Renal pelvis (tissue), 4 donors: ENCODE results near the gene TMEM127. TPM values are rescaled to one million over a fixed set of nuclear protein-coding genes. Genes with fewer than 3 reads are reported as not detected.
"Not testable (repeated sequence)": the region's sequence is repeated elsewhere in the genome, so short reads cannot be mapped to it uniquely, and the experiment has no call there.

Experiments
- DNase-seq: peaks from one replicate; pipeline ENCODE4 v3.0.0-alpha.2; 2013
- polyA plus RNA-seq, 3 donors: library from polyadenylated mRNA; unstranded; fragments of 120-200 nt; gene quantifications; one replicate each; pipeline ENCODE4 v1.2.1, GENCODE V29; 2013; ENCODE audit not compliant: insufficient read length in 3 of 3

Gene TMEM127
- polyA plus RNA-seq, 3 donors, result 44.8 to 48.3 (median 45.2) TPM

GRCh38 chr2:96245609-96246390 lies 20.0 kb downstream of the TMEM127 start:
- DNase-seq, result no peak

- no peak for DNase-seq
Measured at GRCh38 chr2:96243843-96244242, 22.0 kb downstream of the TMEM127 start.

- DNase-seq, result no peak
Measured at GRCh38 chr2:96241900-96242611, 23.7 kb downstream of the TMEM127 start.

DNA sequence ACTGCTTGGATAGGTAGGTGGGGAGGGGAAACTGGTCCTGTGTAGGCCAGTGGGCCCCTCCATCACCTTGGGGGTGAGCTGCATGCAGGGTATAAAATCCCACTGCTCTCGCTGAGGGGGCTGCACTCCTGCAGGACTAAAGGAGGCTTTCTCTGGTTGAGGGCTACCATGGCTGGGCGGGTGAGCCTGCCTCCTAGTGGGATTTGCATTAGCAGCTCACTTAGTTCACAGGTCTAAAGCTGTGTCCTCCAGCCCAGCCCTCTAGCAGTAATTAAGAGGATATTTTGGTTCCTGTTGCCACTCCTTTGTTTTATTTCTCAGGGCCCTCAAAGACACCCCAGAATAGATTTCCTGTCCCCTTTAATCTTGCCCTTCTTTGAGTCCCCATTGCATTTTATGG lies 24.6 kb downstream of the TMEM127 start:
- DNase-seq, result no peak

DNA sequence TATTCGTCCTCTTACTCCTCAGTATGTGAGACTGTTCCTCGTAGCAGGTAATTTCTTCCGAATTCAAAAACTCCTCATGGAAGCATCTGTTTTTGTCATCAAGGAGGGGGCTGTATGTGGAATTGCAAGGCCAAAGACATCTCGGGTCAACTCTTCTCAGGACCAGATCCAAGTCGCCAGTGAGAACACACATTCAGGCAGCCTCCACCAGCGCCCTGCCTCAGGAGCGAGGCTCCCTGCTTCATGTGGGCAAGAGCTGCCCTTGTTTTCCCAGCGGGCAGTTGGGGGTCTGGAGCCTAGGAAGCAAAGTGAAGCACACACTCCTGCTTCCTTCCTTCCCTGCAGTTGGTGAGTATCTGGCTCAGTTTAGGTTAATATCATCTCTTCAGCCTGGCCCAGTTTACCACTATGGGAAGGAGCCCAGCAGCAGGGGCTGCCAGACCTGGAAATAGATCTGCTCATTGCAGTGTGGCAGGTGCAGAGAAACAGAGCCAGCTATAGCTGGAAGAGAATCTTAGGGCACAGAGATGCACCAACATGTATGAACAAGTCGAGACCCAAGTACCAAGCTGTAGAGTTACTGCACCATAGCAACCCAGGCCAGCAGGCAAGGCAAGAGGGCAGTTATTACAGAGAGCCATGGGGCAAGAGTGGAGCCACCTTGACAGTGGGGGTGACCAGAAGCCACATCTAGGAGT lies 25.3 kb downstream of the TMEM127 start:
- no peak for DNase-seq

DNA sequence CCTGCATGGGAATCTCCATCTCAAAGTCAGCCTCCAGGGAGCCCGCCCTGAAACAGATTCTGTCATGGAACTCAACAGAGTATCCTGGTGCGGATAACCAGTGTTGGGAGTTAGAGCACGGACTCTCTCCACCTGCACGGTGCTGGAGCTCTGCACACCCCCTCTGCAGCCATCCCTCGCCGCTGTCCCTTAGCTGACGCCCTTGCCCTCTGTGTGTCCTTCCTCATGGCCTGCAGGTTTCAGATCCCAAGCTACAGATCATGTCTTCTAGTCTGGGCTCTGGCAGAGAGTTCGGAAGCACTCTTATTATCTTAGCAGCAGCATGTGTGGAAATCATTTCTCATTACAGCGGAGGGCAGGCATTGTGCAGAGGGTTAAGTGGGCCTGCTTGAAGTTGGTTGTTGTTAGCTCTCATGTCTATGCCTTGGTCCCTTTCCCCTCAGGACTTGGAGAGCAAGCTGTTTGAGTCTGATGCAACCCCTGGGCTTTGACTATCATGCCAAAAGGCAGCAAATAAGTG lies 26.0 kb downstream of the TMEM127 start:
- no peak for DNase-seq

GRCh38 chr2:96239091-96239490 lies 26.7 kb downstream of the TMEM127 start:
- no peak for DNase-seq

DNA sequence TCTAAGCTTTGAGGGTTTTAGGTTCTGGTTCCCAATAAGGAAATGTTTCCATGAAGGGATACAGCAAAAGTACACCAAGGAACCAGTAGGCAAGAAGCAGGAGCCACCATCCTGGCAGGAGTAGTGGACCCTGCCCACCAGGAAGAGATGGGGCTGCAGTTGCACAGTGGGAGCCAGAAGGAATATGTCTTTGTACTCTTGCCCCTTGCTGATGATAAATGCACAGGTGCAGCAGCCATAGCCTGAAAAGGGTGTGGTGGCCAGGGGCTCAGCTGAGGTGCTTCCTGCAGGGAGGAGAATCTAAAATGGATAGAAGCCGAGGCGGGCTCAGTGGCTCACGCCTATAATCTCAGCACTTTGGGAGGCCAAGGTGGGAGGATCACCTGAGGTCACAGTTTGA lies 27.5 kb downstream of the TMEM127 start:
- no peak for DNase-seq

- no peak for DNase-seq
Measured at GRCh38 chr2:96236882-96237281, 28.9 kb downstream of the TMEM127 start.

DNA sequence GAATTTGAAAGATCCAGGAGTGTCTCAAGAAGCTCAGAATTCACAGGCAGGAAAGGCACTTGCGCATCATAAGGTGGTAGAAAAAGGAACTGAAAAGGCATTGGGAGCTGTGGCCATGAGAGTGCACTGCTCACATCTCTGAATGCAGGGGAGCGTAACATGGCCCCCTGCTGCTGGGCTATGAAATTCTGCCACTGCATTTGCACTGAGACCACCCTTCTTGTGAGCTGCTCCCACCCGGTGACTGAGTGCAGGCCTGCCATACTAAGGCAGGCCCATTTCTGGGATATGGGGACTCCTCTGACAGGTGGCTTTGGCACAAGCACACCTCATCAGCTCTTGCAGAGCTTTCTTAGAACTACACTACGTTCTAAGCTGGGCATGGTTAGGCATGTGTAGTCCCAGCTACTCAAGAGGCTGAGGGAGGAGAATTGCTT lies 31.9 kb downstream of the TMEM127 start:
- DNase-seq, result no peak

DNA sequence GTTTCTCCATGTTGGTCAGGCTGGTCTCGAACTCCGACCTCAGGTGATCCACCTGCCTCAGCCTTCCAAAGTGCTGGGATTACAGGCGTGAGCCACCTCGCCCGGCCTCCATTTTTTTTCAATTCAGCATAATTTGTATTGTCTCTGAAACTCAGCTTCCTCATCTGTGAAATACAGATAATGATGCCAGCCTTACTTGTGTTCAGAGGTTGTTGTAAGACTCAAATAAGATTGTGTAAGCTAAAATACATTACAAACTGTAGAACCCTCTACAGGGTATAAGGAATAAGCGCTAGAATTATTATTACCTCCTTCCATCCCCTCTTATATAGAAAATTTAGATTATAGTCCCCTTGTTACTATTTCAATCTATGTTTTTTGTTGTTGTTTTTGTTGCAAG lies 32.4 kb downstream of the TMEM127 start:
- no peak for DNase-seq

GRCh38 chr2:96231316-96231715 lies 34.5 kb downstream of the TMEM127 start:
- DNase-seq, result no peak

DNA sequence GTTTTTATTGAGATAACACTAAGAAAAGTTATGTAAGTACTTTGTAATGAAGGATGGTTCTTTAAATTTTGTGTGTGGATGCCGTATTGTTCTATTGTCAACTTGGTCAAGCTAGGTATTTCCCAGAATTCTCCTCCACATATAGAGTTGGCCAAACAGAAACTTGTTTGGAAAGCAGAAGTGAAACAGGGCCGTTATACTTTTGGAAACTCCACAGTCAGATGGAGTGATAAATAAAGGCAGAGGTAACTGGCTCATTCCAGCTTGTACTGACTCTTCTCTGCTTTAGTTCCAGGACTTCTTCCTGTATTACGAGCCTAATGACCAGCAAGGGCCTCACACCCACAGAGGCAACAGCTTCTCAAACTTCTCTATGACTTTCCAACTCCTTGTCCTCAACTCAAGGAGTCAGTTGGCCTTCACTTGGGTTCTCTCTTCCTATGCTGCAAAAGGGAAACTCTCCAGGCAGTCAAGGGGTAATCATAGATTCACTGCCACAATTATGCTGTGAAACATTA lies 40.7 kb downstream of the TMEM127 start:
- DNase-seq, result no peak

- DNase-seq, result not testable (repeated sequence)
Measured at GRCh38 chr2:96221106-96221505, 44.7 kb downstream of the TMEM127 start.

DNA sequence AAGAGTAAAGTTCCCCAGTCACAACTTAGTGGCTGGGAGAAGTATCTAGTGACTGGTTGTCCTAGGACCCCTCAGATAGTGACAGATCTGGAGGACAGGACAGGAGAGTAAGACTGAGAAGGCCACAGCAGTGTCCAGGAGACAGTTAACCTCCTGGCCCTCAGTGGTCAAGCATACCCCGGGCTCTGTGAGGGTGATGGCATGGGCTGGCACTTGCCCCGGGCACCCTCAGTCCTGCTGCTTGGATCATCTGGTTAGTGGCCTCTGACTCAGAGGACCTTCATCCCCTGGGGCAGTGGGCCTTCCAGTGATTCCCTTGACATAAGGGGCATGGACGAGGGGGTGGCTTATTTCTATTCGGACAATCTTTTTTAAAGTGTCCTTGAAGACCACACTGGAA lies 45.8 kb downstream of the TMEM127 start:
- DNase-seq, result not testable (repeated sequence)

- no peak for DNase-seq
Measured at GRCh38 chr2:96218508-96219131, 47.2 kb downstream of the TMEM127 start.

DNA sequence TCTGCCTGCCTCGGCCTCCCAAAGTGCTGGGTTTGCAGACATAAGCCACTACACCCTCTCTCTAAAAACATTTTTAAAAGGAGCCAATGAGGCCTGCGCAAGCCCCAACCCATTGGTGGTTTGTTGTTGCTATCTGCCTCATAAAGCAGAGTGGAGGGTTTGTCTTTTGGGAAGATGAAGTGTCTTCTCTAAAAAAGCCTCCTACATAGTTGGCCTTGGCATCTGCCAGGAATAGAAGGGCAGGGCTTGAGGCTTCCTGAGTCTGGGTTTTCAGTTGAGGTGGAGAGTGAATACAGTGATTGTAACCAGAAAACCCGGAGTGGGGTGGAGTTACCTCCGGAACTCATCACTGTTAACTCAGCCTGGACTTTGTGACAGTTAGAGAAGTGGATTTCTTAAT lies 51.2 kb downstream of the TMEM127 start:
- DNase-seq, result no peak

DNA sequence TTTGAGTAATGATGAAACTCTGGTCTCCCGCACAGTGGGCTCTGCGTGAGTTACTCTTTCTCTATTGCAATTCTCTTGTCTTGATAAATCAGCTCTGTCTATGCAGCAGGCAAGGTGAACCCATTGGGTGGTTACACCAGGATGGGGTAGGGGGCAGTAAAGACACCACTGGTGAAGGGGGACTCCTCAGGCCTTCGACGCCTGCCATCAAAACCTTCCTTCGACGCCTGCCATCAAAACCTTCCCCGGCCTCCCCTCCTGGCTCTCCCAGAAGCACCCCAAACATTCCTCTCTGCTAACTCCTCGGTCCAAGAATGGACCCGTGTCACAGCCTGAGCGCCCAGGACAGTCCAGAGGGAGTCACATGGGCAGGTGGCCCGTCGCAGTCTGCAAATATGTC lies 52.4 kb downstream of the TMEM127 start:
- DNase-seq, result no peak

- no peak for DNase-seq
Measured at GRCh38 chr2:96212339-96212738, 53.5 kb downstream of the TMEM127 start.

GRCh38 chr2:96209729-96210085 lies 56.1 kb downstream of the TMEM127 start:
- DNase-seq, result no peak

GRCh38 chr2:96209011-96209728 lies 56.6 kb downstream of the TMEM127 start:
- DNase-seq, result no peak
